ENCODE results near the gene TAF11. TPM values are rescaled to one million over a fixed set of nuclear protein-coding genes. Genes with fewer than 3 reads are reported as not detected.

TAF11 gene
- total RNA-seq, 1 experiment from 2014 or later: 49.4 TPM

DNA sequence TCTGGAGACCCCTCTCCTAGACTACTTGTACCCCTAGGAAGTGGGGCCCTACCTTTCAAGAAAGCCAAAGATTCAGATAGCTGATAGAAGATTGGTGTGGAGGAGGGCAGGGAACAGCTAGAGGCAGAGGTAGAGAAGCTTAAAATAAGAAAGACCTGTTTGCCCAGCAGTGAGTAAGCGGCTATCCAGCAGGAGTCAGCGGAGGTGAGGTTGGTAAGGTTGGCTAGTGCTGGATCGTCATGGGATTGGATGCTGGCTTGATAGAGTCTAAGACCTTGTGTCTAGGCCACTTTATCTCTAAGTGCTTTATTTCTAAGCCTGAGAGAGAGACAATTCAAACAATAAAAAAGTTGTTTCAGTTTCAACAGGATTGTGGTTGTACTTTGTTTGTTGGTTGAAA, 20.4 kb upstream of the TAF11 start:
- H4K20me1 ChIP-seq (ENCODE audit: control insufficient read depth, insufficient read depth, insufficient read length): no peaks in the 10 kb centered on the region
- TF ChIP-seq, protein P1, sequence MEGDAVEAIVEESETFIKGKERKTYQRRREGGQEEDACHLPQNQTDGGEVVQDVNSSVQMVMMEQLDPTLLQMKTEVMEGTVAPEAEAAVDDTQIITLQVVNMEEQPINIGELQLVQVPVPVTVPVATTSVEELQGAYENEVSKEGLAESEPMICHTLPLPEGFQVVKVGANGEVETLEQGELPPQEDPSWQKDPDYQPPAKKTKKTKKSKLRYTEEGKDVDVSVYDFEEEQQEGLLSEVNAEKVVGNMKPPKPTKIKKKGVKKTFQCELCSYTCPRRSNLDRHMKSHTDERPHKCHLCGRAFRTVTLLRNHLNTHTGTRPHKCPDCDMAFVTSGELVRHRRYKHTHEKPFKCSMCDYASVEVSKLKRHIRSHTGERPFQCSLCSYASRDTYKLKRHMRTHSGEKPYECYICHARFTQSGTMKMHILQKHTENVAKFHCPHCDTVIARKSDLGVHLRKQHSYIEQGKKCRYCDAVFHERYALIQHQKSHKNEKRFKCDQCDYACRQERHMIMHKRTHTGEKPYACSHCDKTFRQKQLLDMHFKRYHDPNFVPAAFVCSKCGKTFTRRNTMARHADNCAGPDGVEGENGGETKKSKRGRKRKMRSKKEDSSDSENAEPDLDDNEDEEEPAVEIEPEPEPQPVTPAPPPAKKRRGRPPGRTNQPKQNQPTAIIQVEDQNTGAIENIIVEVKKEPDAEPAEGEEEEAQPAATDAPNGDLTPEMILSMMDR (conservative IDR thresholded peaks at IDR 0.05): peak; percentile 19; the same call in 1 of the 3 replicates
- no peak overlapping the region for H3K4me2 ChIP-seq (ENCODE audit: insufficient read depth, insufficient read length, low read length)
- no peaks in the 10 kb centered on the region for H3K9me3 ChIP-seq (ENCODE audit: control insufficient read depth, low read depth, low read length)
- no peak overlapping the region for H3K27ac ChIP-seq (ENCODE audit: insufficient read length, low read depth, low read length)
- H3K18ac ChIP-seq (ENCODE audit: insufficient read length, low read depth, low read length): no peak overlapping the region
- no peak overlapping the region for H3K9ac ChIP-seq (ENCODE audit: extremely low read depth, insufficient read length, low read length)
- no peak overlapping the region for H4K91ac ChIP-seq (ENCODE audit: insufficient read length, low read depth, low read length)
- no peak overlapping the region for H3K23ac ChIP-seq (ENCODE audit: insufficient read length, low read depth, low read length)
- no peaks in the 10 kb centered on the region; the same call in 1 of the 2 replicates for H3K79me2 ChIP-seq (ENCODE audit: insufficient read depth, low read length)
- no peaks in the 10 kb centered on the region for H3K23me2 ChIP-seq (ENCODE audit: insufficient read length, low read depth, low read length, poor library complexity, severe bottlenecking)
- WGBS (ENCODE audit: extremely low coverage, insufficient read length, low lambda C conversion rate): no CpG with 5 or more reads among the region's 3 CpGs
- DNase-seq: peak; percentile 34
- H2AFZ ChIP-seq (ENCODE audit: low read length): no peak overlapping the region
- H3K14ac ChIP-seq (ENCODE audit: insufficient read depth, low read length): no peak overlapping the region
- H3K27me3 ChIP-seq (ENCODE audit: insufficient read depth, low read length): no peaks in the 10 kb centered on the region
- H3K56ac ChIP-seq (ENCODE audit: insufficient read length, low read depth, low read length): no peak overlapping the region
- no peak overlapping the region for H4K5ac ChIP-seq (ENCODE audit: insufficient read length, low read depth, low read length)
- H3K4ac ChIP-seq (ENCODE audit: low read depth, low read length): no peak overlapping the region
- Mint-ChIP-seq H3K4me3 (no peak overlapping the region), H3K9me3 (no peaks in the 10 kb centered on the region), H3K4me1 (peaks cover 18 to 20% of the 10 kb centered on the region in 2 experiments), H3K27me3 (ENCODE audit: low read depth) (no peaks in the 10 kb centered on the region), H3K27ac (peak overlapping the region in 1 of 3 experiments; percentile 57; a peak in 1 of 7 replicates), H3K36me3 (ENCODE audit: insufficient read depth in 1 of 3, low read depth in 3 of 3) (peaks cover 0 to 3% (median 0%) of the 10 kb centered on the region in 3 experiments; a peak in 1 of 7 replicates)
- H2BK20ac ChIP-seq (ENCODE audit: low read depth, low read length, poor library complexity, severe bottlenecking): no peak overlapping the region
- no peak overlapping the region for H2BK15ac ChIP-seq (ENCODE audit: low read depth, low read length)
- no peaks in the 10 kb centered on the region for H3K4me1 ChIP-seq (ENCODE audit: insufficient read depth, low read length)
- H2BK5ac ChIP-seq (ENCODE audit: insufficient read length, low read length): no peak overlapping the region
- no peak overlapping the region for H3T11ph ChIP-seq (ENCODE audit: low read length)
- H2BK120ac ChIP-seq (ENCODE audit: low read depth, low read length, poor library complexity, severe bottlenecking): no peak overlapping the region
- H2AK5ac ChIP-seq (ENCODE audit: insufficient read length, low read length): no peak overlapping the region
- H4K8ac ChIP-seq (replicated peaks; ENCODE audit: insufficient read length, low read depth, low read length): no peak overlapping the region
- H2BK12ac ChIP-seq (ENCODE audit: insufficient read length, low read depth, low read length): no peak overlapping the region
- peaks cover 3% of the 10 kb centered on the region for H3K79me1 ChIP-seq (ENCODE audit: insufficient read depth, low read depth, low read length, poor library complexity, severe bottlenecking)
